Activated CD4-positive, alpha-beta T cell treated with anti-CD3 and anti-CD28 coated beads, Interleukin-2, amount 50 U/mL, for 48 hours (primary cell): ENCODE measurements around the gene SLC25A14.
A peak's percentile ranks its signal among the peaks of the same experiment; 100 is the strongest.
"Not testable (repeated sequence)": the region's sequence is repeated elsewhere in the genome, so short reads cannot be mapped to it uniquely, and the experiment has no call there.

Experiments used
- DNase-seq, 2 experiments: peaks; one replicate each; pipeline ENCODE4 v3.0.0-alpha.2; 2020

The SLC25A14 gene, protein sequence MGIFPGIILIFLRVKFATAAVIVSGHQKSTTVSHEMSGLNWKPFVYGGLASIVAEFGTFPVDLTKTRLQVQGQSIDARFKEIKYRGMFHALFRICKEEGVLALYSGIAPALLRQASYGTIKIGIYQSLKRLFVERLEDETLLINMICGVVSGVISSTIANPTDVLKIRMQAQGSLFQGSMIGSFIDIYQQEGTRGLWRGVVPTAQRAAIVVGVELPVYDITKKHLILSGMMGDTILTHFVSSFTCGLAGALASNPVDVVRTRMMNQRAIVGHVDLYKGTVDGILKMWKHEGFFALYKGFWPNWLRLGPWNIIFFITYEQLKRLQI

GRCh38 chrX:130339408-130340222 is at the start of gene SLC25A14:
TSS of gene SLC25A14 (plus strand) at chrX:130339919. CDS start at chrX:130340279, 360 bp downstream.
- DNase-seq, result peak; percentile 61 to 71

DNA sequence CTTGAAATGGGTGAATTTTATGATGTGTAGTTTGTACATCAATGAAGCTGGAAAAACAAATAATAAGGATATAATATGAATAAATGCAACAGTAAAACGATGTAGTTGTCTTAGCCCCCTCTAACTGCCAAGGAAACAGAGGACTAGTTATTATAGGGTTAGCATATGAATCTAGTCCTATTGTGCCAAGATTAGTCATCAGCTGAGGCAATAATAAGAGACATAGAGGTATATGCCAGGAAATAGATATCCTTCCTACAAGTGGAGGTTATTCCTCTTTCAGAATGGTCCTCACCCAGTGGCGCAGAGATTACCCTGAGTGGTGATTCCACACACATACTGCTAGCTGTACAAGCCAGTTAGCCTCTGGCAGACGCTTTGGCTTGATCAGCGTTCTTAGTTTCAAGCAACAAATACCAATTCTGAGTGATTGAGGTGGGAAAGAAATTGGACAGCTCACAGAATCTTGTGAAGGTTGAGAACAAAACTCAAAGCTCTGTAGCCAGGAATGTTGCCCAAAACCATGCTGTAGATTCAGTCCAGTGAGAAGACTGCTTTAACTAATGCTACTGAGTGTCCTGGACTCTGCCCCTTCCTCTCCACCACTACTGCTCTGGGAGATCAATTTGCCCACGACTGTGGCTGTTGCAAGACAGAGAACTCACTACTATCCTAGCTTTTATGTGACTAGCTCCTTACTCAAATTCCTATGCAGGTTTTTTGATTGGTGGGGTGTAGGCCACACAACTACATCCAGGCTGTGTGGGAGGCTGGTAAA is 44.0 kb upstream of the SLC25A14 start:
- DNase-seq, result no peak

DNA sequence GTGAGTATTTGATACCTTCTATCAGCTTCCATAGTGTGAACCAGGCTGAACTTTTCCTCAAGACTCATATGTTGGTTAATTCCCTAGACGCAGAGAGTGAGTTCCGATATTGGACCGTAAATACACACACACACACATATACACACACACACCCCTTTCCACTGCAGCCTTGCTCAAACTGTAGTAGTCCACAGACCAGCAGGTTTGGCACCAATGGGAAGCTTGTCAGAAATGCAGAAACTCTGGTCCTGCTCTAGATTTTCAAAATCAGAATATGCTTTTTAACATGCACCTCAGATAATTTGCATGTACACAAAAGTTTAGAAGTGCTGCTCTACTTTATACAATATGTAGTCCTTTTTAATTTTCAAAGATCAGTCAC is 43.4 kb upstream of the SLC25A14 start:
- DNase-seq, result no peak

DNA sequence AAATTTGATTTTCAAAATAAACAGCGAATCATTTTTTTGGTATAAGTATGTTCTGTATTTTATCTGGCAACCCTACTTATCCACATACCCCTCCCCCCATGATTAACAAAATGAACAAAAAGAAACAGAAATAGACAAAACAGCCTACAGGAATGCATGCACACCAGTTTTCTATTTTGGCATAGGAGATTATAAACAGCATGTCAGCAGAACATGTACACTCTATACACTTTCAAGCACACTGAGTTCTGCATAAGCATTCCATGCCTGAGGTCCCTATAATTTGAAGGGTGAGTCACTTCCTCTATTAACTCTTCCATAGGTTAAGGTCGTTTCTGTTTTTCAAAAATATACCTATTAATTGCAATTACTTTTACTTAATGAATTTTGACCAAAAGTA is 43.0 kb upstream of the SLC25A14 start:
- no peak for DNase-seq

DNA sequence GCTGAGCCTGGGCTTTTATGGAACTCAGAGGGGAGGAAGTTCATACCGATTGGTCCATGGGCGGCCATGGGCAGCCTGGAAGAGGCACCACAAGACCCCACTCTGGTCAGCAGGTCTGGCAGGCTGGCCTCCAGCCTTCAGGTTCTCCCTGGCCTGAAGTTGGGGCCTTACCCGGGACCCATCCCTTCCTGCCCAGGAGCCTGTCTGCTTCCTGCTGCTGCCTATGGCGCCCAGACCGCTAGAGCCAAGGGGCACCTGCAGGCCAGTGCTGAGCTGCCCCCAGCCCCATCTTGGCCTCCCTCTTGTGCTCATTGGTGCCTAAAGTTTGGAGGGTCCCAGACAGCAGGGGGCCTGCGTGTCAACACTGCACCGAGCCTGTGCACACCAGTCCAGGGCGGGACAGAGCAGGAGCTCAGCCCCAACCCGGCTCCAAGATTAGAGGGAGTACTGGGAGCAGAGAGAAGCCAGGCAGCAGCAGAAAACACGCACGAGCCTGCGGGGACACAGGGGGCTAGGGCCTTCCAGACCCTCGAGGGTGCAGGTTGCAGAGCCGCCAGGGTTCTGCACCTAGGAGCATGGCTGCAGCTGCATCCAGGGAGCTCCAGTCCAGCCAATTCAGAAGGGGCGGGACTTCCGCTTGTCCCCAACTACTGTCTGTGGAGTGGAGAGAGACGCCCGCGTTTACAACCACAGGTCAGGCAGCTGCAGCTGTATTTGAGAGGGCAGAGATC is 40.3 kb upstream of the SLC25A14 start:
- no peak for DNase-seq

- DNase-seq, result no peak
Observed at GRCh38 chrX:130300010-130300282, 39.8 kb upstream of the SLC25A14 start.

- no peak for DNase-seq
Observed at GRCh38 chrX:130301405-130301804, 38.3 kb upstream of the SLC25A14 start.

DNA sequence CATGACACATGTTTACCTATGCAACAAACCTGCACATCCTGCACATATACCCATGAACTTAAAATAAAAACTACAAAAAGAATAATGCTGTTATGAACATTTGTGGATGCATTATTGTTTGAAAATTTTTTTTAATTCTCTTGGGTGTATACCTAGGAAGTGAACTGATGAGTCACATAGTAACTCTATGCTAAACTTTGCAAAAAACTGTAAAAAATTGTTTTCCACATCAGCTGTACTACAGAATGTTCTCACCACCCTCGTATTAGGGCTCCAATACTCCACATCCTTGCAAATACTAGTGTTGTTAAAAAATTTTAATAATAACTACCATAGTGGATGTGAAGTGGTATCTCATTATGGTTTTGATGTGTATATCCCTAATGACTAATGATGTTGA is 37.7 kb upstream of the SLC25A14 start:
- DNase-seq, result no peak

DNA sequence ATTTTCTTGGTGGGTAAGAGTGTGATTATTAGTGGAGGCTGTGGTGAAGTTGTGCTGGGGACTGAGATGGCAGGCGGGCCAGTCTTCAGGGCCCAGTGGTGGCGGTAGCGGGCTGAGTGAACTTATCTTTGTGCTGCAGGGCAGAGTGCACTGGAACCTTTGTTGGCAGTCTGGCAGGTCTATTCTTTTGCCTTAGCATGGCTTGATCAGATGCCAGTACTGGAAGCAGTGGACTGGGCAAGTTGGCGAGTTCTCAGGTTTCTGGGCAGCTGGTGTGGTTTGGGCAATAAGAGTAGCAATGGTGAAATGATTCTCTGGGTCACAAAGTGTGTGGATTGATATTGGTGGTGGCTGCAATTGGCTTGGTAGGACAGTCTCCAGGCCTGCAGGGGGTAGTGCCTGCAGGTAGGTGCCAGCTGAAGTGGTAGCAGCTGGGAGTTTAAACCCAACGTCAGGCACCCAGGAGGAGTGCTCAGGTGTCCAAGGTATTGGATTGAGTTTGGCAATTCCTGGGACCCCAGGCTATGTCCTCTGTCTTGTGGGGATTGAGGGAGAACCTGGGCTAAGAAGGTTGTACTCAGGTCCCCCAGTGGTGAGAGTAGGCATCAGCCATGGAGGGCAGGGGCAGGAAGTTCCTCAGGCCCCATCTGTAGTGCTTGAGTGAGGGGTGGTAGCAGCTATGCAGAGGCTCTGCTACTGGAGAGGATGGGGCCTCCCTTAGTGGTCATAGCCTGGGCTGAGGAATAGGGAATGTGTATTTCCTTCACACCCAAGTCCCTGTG is 34.9 kb upstream of the SLC25A14 start:
- DNase-seq, result no peak

DNA sequence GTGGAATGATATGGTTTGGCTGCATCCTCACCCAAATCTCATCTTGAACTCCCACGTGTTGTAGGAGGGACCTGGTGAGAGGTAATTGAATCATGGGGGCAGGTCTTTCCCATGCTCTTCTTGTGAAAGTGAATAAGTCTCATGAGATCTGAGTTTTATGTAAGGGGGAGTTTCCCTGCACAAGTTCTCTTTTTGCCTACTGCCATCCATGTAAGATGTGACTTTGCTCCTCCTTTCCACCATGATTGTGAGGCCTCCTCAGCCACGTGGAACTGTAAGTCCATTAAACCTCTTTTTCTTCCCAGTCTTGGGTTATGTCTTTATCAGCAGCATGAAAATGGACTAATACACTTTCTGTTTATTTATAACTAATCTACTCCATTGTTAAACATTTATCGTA is 19.8 kb upstream of the SLC25A14 start:
- DNase-seq, result not testable (repeated sequence)

DNA sequence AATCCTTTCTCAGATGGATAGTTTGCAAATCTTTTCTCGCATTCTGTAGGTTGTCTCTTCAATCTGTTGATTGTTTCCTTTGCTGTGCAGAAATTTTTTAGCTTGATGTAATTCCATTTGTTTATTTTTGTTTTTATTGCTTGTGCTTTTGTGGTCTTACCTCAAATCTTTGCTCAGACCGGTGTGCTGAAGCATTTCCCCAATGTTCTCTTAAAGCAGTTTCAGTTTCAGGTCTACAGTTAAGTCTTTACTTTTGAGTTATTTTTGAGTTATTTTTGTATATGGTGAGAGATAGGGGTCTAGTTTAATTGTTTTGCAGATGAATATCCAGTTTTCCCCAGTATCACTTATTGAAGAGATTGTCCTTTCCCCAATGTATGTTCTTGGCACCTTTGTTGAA is 18.2 kb upstream of the SLC25A14 start:
- DNase-seq, result no peak

GRCh38 chrX:130330146-130330545 is 9.6 kb upstream of the SLC25A14 start:
- DNase-seq, result no peak

DNA sequence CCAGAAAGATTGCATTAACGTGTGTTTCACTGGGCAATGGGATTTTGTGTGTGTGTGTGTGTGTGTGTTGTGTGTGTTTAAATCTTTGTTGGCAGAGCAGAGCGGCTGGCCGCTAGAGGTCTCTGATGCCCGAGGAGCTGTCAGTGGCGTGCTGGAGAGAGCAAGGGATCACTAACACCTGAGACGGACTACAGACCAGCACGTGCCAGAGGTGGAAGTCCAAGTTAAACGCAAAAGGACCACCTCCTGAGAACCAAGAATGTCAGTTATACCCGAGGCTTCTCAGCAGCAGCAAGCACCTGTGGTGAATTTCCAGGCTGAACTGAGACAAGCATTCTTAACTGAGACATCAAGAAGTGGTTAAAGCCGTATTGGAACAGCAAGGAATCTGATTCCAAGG is 9.0 kb upstream of the SLC25A14 start:
- DNase-seq, result peak; percentile 32 to 33

DNA sequence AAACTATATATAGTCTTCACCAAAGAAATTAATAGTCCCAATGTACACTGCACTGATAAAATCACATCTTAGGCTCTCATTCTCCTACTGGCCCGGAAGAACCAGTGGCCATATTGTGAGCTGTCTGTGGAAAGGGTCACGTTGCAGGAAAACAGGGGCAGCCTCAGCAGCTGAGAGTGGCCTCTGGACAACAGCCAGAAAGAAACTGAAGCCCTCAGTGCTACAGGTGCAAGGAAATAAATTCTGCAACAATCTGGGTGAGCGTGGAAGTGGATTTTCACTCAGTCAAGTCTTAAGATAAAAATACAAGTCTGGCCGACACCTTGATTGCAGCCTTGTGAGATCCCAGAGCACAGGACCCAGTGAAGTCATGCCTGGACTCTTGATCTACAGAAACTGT is 3.2 kb upstream of the SLC25A14 start:
- DNase-seq, result no peak

DNA sequence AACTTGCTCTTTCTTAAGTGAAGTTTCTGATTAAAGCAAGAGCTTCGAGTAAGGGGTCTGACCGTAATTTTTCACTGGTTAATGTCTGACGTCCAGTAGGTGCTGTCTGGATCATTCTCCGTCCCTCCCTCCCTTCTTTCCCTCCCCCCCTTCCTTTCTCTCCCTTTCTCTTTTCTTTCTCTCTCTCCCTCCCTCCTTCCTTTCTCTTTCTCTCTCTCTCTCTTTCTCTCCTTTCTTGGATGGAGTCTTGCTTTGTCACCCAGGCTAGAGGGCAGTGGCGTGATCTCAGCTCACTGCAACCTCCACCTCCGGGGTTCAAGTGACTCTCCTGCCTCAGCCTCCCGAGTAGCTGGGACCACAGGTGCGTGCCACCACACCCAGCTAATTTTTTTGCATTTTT is 850 bp upstream of the SLC25A14 start:
- DNase-seq, result not testable (repeated sequence)

DNA sequence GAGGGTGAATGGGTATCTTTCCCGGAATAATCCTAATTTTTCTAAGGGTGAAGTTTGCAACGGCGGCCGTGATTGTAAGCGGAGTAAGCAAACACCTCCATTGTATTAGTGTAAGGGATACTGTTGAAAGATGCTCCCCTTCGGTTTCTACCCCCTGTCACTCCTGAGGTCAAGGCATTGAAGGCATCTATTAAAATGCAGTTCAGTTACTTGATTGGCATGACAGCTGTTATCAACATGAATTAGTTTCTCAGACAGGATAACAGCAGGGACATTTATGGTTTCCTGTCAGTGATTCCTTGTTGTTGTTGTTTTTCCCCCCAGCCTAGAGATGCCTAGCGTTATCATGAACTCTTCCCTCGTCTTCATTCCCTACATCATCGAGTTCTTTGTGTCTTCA is 552 bp downstream of the SLC25A14 start:
- DNase-seq, result no peak

- DNase-seq, result no peak
Observed at GRCh38 chrX:130343411-130343810, 3.7 kb downstream of the SLC25A14 start.

DNA sequence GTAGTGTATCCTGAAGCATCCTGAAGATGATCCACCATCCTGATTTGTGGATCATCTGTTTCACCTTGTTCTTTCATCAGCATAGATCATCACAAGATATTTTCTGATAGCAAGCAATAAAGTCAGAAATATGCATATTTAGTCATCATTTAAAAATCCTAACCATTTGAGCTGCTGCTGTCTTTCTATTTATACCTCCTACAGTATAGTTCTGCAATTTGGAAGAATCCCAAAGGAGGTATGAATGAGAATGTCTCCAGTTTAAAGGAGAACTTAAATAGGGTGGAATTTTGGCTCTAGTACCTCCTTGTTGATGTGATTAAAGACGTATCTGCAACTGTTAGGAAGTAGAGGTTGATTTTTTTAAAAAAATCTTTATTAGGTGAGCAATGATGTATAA is 7.6 kb downstream of the SLC25A14 start:
- DNase-seq, result no peak

GRCh38 chrX:130351567-130351966 is 11.8 kb downstream of the SLC25A14 start:
- DNase-seq, result no peak

DNA sequence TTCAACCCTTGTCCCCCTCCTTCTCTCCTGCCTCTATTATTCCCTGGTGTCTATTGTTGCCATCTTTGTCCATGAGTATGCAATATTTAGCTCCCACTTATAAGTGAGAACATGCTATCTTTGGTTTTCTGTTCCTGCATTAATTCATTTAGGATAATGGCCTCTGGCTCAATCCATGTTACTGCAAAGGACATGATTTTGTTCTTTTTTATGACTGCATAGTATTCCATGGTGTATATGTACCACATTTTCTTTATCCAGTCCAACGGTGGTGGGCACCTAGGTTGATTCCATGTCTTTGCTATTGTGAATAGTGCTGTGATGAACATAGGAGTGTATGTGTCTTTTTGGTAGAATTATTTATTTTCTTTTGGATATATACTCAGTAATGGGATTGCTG is 12.3 kb downstream of the SLC25A14 start:
- not testable (repeated sequence) for DNase-seq

DNA sequence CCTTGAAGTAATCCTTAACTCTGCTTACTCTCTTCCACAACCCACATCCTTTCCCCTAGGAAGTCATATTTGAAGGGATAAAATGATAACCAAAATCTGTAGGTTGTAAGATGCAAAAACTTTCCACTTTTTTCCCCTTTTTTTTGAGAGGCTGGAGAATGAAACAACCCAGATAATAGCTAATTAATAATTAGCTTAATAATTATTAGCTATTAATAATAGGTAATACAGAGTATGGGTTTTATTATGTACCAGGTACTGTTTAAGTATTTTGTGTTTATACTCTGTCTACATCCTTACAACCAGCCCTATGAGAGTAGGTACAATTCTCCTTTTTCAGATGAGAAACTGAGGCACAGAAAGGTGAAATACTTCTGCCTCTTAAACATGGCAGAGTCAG is 36.4 kb downstream of the SLC25A14 start:
- DNase-seq, result no peak

GRCh38 chrX:130378024-130378669 is 38.4 kb downstream of the SLC25A14 start:
- no peak for DNase-seq
